ENCODE data around the gene SCAF1. TPM values are rescaled to one million over a fixed set of nuclear protein-coding genes. Genes with fewer than 3 reads are reported as not detected.

SCAF1 gene
- total RNA-seq, 1 donor from 2014 or later: 51.0 TPM

- no peak for TF ChIP-seq CTCF (conservative IDR thresholded peaks at IDR 0.05; ENCODE audit: low read depth, low read length)
- peak within 1 kb of the TSS; percentile 62 for H3K4me3 ChIP-seq (ENCODE audit: low read depth, low read length)
- DNase-seq (ENCODE audit: low read depth): no peak
Observed at GRCh38 chr19:49690656-49691242, 48.7 kb downstream of the SCAF1 start, which contains the start of gene CPT1C. TSS of gene CPT1C (plus strand) at chr19:49691116. CDS start at chr19:49692253, 1,137 bp downstream.

- no peak for DNase-seq (ENCODE audit: low read depth)
- H3K4me3 ChIP-seq (ENCODE audit: low read depth, low read length): peak overlapping the region; percentile 62
Observed at GRCh38 chr19:49691243-49692146, 49.5 kb downstream of the SCAF1 start.

GRCh38 chr19:49692147-49692506 is 50.1 kb downstream of the SCAF1 start:
- TF ChIP-seq CTCF (conservative IDR thresholded peaks at IDR 0.05; ENCODE audit: low read depth, low read length): no peak
- H3K4me3 ChIP-seq (ENCODE audit: low read depth, low read length): peak overlapping the region; percentile 62
- no peak for DNase-seq (ENCODE audit: low read depth)

More at GRCh38 chr19:49691243-49692146, 49.5 kb downstream of the SCAF1 start:
- TF ChIP-seq CTCF (conservative IDR thresholded peaks at IDR 0.05; ENCODE audit: low read depth, low read length): no peak

GRCh38 chr19:49696115-49696514 is 54.1 kb downstream of the SCAF1 start:
- DNase-seq (ENCODE audit: low read depth): no peak
- no peak for TF ChIP-seq CTCF (conservative IDR thresholded peaks at IDR 0.05; ENCODE audit: low read depth, low read length)

GRCh38 chr19:49696865-49697264 is 54.9 kb downstream of the SCAF1 start:
- no peak for DNase-seq (ENCODE audit: low read depth)
- no peak for TF ChIP-seq CTCF (conservative IDR thresholded peaks at IDR 0.05; ENCODE audit: low read depth, low read length)
- no peak overlapping the region for H3K4me3 ChIP-seq (ENCODE audit: low read depth, low read length)

More at GRCh38 chr19:49696115-49696514, 54.1 kb downstream of the SCAF1 start:
- H3K4me3 ChIP-seq (ENCODE audit: low read depth, low read length): no peak overlapping the region

- H3K4me3 ChIP-seq (ENCODE audit: low read depth, low read length): no peak overlapping the region
- no peak for TF ChIP-seq CTCF (conservative IDR thresholded peaks at IDR 0.05; ENCODE audit: low read depth, low read length)
- DNase-seq (ENCODE audit: low read depth): no peak
Observed at GRCh38 chr19:49699364-49699763, 57.4 kb downstream of the SCAF1 start.
